ENCODE measurements around the gene TRMT6.

GRCh38 chr20:5893621-5894020, 56.7 kb downstream of the TRMT6 start:
- TF ChIP-seq CTCF (conservative IDR thresholded peaks at IDR 0.05), result no peak
- no peak for TF ChIP-seq EZH2 (IDR thresholded peaks at IDR 0.05; ENCODE audit: low read depth)

All from PC-9 (cell line).